IPS-18a (cell line): ENCODE data around the gene NKX2-1.

ENCODE experiments used
- H3K27ac ChIP-seq: one replicate; pipeline ENCODE4 v1.5.1; 2013; ENCODE audit warnings: low read length
- H3K27me3 ChIP-seq: one replicate; pipeline ENCODE4 v1.6.1; 2013; ENCODE audit warnings: mild to moderate bottlenecking, low read length; ENCODE audit not compliant: control insufficient read depth, insufficient read depth
- H3K36me3 ChIP-seq: one replicate; pipeline ENCODE4 v1.6.1; 2013; ENCODE audit warnings: low read depth, low read length; ENCODE audit not compliant: control insufficient read depth
- H3K4me1 ChIP-seq: one replicate; pipeline ENCODE4 v1.6.1; 2013; ENCODE audit warnings: low read depth, low read length; ENCODE audit not compliant: control insufficient read depth
- H3K4me3 ChIP-seq: one replicate; pipeline ENCODE4 v1.5.1; 2013; ENCODE audit warnings: low read length
- H3K9ac ChIP-seq: one replicate; pipeline ENCODE4 v1.6.1; 2013; ENCODE audit warnings: mild to moderate bottlenecking, low read length, moderate library complexity
- H3K9me3 ChIP-seq: one replicate; pipeline ENCODE4 v1.6.1; 2013; ENCODE audit warnings: low read depth, low read length; ENCODE audit not compliant: control insufficient read depth

Gene NKX2-1

GRCh38 chr14:36515896-36516718, 3.9 kb downstream of the NKX2-1 start:
- H3K4me3 ChIP-seq = no peak overlapping the region
- peaks cover 100% of the 10 kb centered on the region for H3K27me3 ChIP-seq

GRCh38 chr14:36515105-36515593, 4.9 kb downstream of the NKX2-1 start:
- Histone ChIP-seq H3K4me1 (peaks cover 20% of the 10 kb centered on the region), H3K27ac (no peak overlapping the region), H3K9ac (no peak overlapping the region), H3K36me3 (no peaks in the 10 kb centered on the region), H3K4me3 (no peak overlapping the region), H3K27me3 (peaks cover 100% of the 10 kb centered on the region), H3K9me3 (no peaks in the 10 kb centered on the region)

More at GRCh38 chr14:36515896-36516718, 3.9 kb downstream of the NKX2-1 start:
- Histone ChIP-seq H3K36me3 (no peaks in the 10 kb centered on the region), H3K27ac (no peak overlapping the region), H3K9ac (no peak overlapping the region), H3K4me1 (peaks cover 16% of the 10 kb centered on the region), H3K9me3 (no peaks in the 10 kb centered on the region)

- Histone ChIP-seq H3K4me3 (no peak overlapping the region), H3K4me1 (peaks cover 20% of the 10 kb centered on the region), H3K9me3 (no peaks in the 10 kb centered on the region), H3K27me3 (peaks cover 100% of the 10 kb centered on the region), H3K9ac (no peak overlapping the region), H3K36me3 (no peaks in the 10 kb centered on the region), H3K27ac (no peak overlapping the region)
Observed at GRCh38 chr14:36514278-36515104, 5.5 kb downstream of the NKX2-1 start.

GRCh38 chr14:36513451-36514277, 6.4 kb downstream of the NKX2-1 start:
- H3K36me3 ChIP-seq = no peaks in the 10 kb centered on the region
- H3K27me3 ChIP-seq = peaks cover 100% of the 10 kb centered on the region
- H3K9me3 ChIP-seq = no peaks in the 10 kb centered on the region
- H3K4me1 ChIP-seq = peaks cover 24% of the 10 kb centered on the region
- no peak overlapping the region for H3K4me3 ChIP-seq
- H3K9ac ChIP-seq = no peak overlapping the region
- no peak overlapping the region for H3K27ac ChIP-seq

- peaks cover 100% of the 10 kb centered on the region for H3K27me3 ChIP-seq
- no peak overlapping the region for H3K9ac ChIP-seq
- H3K4me3 ChIP-seq = no peak overlapping the region
- peaks cover 26% of the 10 kb centered on the region for H3K4me1 ChIP-seq
- no peaks in the 10 kb centered on the region for H3K36me3 ChIP-seq
- H3K9me3 ChIP-seq = no peaks in the 10 kb centered on the region
- no peak overlapping the region for H3K27ac ChIP-seq
Observed at GRCh38 chr14:36513012-36513420, 7.0 kb downstream of the NKX2-1 start.

GRCh38 chr14:36512585-36513003, 7.4 kb downstream of the NKX2-1 start:
- Histone ChIP-seq H3K9ac (no peak overlapping the region), H3K36me3 (no peaks in the 10 kb centered on the region), H3K9me3 (no peaks in the 10 kb centered on the region), H3K4me3 (no peak overlapping the region), H3K4me1 (peaks cover 26% of the 10 kb centered on the region), H3K27ac (no peak overlapping the region), H3K27me3 (peaks cover 100% of the 10 kb centered on the region)

- Histone ChIP-seq H3K4me3 (no peak overlapping the region), H3K9ac (no peak overlapping the region), H3K27me3 (peaks cover 100% of the 10 kb centered on the region), H3K27ac (no peak overlapping the region), H3K4me1 (peaks cover 26% of the 10 kb centered on the region), H3K9me3 (no peaks in the 10 kb centered on the region), H3K36me3 (no peaks in the 10 kb centered on the region)
Observed at GRCh38 chr14:36511981-36512584, 7.9 kb downstream of the NKX2-1 start.

- H3K27ac ChIP-seq = no peak overlapping the region
- peaks cover 30% of the 10 kb centered on the region for H3K4me1 ChIP-seq
- H3K9me3 ChIP-seq = no peaks in the 10 kb centered on the region
- H3K9ac ChIP-seq = no peak overlapping the region
- H3K27me3 ChIP-seq = peaks cover 100% of the 10 kb centered on the region
- H3K36me3 ChIP-seq = no peaks in the 10 kb centered on the region
- no peak overlapping the region for H3K4me3 ChIP-seq
Observed at GRCh38 chr14:36510874-36511273, 9.2 kb downstream of the NKX2-1 start.

GRCh38 chr14:36510078-36510799, 9.8 kb downstream of the NKX2-1 start:
- Histone ChIP-seq H3K9ac (no peak overlapping the region), H3K27ac (no peak overlapping the region), H3K36me3 (no peaks in the 10 kb centered on the region), H3K4me1 (peaks cover 30% of the 10 kb centered on the region), H3K9me3 (no peaks in the 10 kb centered on the region), H3K4me3 (no peak overlapping the region), H3K27me3 (peaks cover 100% of the 10 kb centered on the region)

- no peaks in the 10 kb centered on the region for H3K36me3 ChIP-seq
- no peak overlapping the region for H3K4me3 ChIP-seq
- no peaks in the 10 kb centered on the region for H3K9me3 ChIP-seq
- H3K4me1 ChIP-seq = peaks cover 31% of the 10 kb centered on the region
- no peak overlapping the region for H3K27ac ChIP-seq
- H3K9ac ChIP-seq = no peak overlapping the region
- peaks cover 100% of the 10 kb centered on the region for H3K27me3 ChIP-seq
Observed at GRCh38 chr14:36509069-36509917, 10.7 kb downstream of the NKX2-1 start.
